Ureter (tissue), 1 donor: Measurements from ENCODE around the gene XRCC5. TPM values are rescaled to one million over a fixed set of nuclear protein-coding genes. Genes with fewer than 3 reads are reported as not detected.
"Not testable (repeated sequence)": the region's sequence is repeated elsewhere in the genome, so short reads cannot be mapped to it uniquely, and the experiment has no call there.

Experiments
- DNase-seq: peaks from one replicate; pipeline ENCODE4 v3.0.0-alpha.2; 2020; ENCODE audit warnings: low spot score
- total RNA-seq: library from RNA; stranded (reverse); gene quantifications from one replicate; pipeline ENCODE4 v1.2.4, GENCODE V29; 2023
- donor health status: DM: yes; HTN: yes; CAD: no.

The XRCC5 gene
- total RNA-seq, 1 donor from 2014 or later, result 282 TPM

- no peak for DNase-seq
These were observed 9.3 kb downstream of the XRCC5 start for GRCh38 chr2:216118474-216118873.

- DNase-seq, result no peak
These were observed 10.0 kb downstream of the XRCC5 start for GRCh38 chr2:216119146-216119545.

GRCh38 chr2:216119986-216120385, 10.8 kb downstream of the XRCC5 start:
- no peak for DNase-seq

GRCh38 chr2:216121255-216121654, 12.1 kb downstream of the XRCC5 start:
- DNase-seq, result no peak

GRCh38 chr2:216126943-216127342, 17.8 kb downstream of the XRCC5 start:
- no peak for DNase-seq

GRCh38 chr2:216130346-216130971, 21.3 kb downstream of the XRCC5 start:
- DNase-seq, result no peak

- DNase-seq, result no peak
These were observed 22.2 kb downstream of the XRCC5 start for GRCh38 chr2:216131175-216131926.

- no peak for DNase-seq
These were observed 23.4 kb downstream of the XRCC5 start for GRCh38 chr2:216132585-216132984.

- DNase-seq, result no peak
These were observed 24.2 kb downstream of the XRCC5 start for GRCh38 chr2:216133397-216133796.

- DNase-seq, result no peak
These were observed 25.9 kb downstream of the XRCC5 start for GRCh38 chr2:216134958-216135541.

- DNase-seq, result no peak
These were observed 30.7 kb downstream of the XRCC5 start for GRCh38 chr2:216139884-216140283.

- not testable (repeated sequence) for DNase-seq
These were observed 32.4 kb downstream of the XRCC5 start for GRCh38 chr2:216141516-216141915.

- DNase-seq, result no peak
These were observed 33.4 kb downstream of the XRCC5 start for GRCh38 chr2:216142540-216142939.

GRCh38 chr2:216144372-216144771, 35.2 kb downstream of the XRCC5 start:
- DNase-seq, result no peak

GRCh38 chr2:216144857-216145256, 35.7 kb downstream of the XRCC5 start:
- no peak for DNase-seq

GRCh38 chr2:216146573-216146972, 37.4 kb downstream of the XRCC5 start:
- no peak for DNase-seq

- no peak for DNase-seq
These were observed 38.3 kb downstream of the XRCC5 start for GRCh38 chr2:216147172-216148131.

- DNase-seq, result no peak
These were observed 39.8 kb downstream of the XRCC5 start for GRCh38 chr2:216148983-216149382.

GRCh38 chr2:216149741-216150140, 40.6 kb downstream of the XRCC5 start:
- no peak for DNase-seq

- no peak for DNase-seq
These were observed 42.3 kb downstream of the XRCC5 start for GRCh38 chr2:216151313-216152025.

- no peak for DNase-seq
These were observed 46.8 kb downstream of the XRCC5 start for GRCh38 chr2:216155954-216156353.
